HG02623 (cell line): Measurements from ENCODE around the gene CALM1.

ENCODE experiments used
- ATAC-seq: cut with Tn5 transposase; IDR thresholded peaks from one replicate; pipeline ENCODE4 v1.9.1; 2021; ENCODE audit warnings: moderate library complexity; ENCODE audit not compliant: unreplicated experiment

CALM1 gene

GRCh38 chr14:90440021-90440451 is 43.2 kb downstream of the CALM1 start:
- ATAC-seq: no peak

- ATAC-seq: no peak
Observed at GRCh38 chr14:90440592-90440991, 43.8 kb downstream of the CALM1 start.

GRCh38 chr14:90442388-90442787 is 45.6 kb downstream of the CALM1 start:
- no peak for ATAC-seq

- ATAC-seq: no peak
Observed at GRCh38 chr14:90443161-90444076, 46.6 kb downstream of the CALM1 start.

- no peak for ATAC-seq
Observed at GRCh38 chr14:90444077-90444696, 47.4 kb downstream of the CALM1 start.

- ATAC-seq: no peak
Observed at GRCh38 chr14:90445011-90445410, 48.2 kb downstream of the CALM1 start.

GRCh38 chr14:90446405-90446804 is 49.6 kb downstream of the CALM1 start:
- no peak for ATAC-seq

- ATAC-seq: no peak
Observed at GRCh38 chr14:90447720-90448497, 51.1 kb downstream of the CALM1 start.

- ATAC-seq: no peak
Observed at GRCh38 chr14:90449411-90449810, 52.6 kb downstream of the CALM1 start.

- no peak for ATAC-seq
Observed at GRCh38 chr14:90450151-90450550, 53.3 kb downstream of the CALM1 start.

- no peak for ATAC-seq
Observed at GRCh38 chr14:90450667-90451066, 53.8 kb downstream of the CALM1 start.

GRCh38 chr14:90451443-90451842 is 54.6 kb downstream of the CALM1 start:
- no peak for ATAC-seq

- no peak for ATAC-seq
Observed at GRCh38 chr14:90451961-90452360, 55.1 kb downstream of the CALM1 start.

GRCh38 chr14:90452366-90452765 is 55.5 kb downstream of the CALM1 start:
- ATAC-seq: no peak

GRCh38 chr14:90453401-90453951 is 56.6 kb downstream of the CALM1 start:
- no peak for ATAC-seq

GRCh38 chr14:90454041-90455000 is 57.5 kb downstream of the CALM1 start:
- no peak for ATAC-seq

GRCh38 chr14:90455100-90455571 is 58.3 kb downstream of the CALM1 start:
- no peak for ATAC-seq

GRCh38 chr14:90456551-90456950 is 59.7 kb downstream of the CALM1 start:
- ATAC-seq: no peak

GRCh38 chr14:90457186-90457585 is 60.4 kb downstream of the CALM1 start:
- ATAC-seq: no peak
